Parathyroid adenoma (tissue), 2 donors: ENCODE measurements around the gene KLF13.

Experiments
- H2AFZ ChIP-seq: fragments of 300-600 bp; sonication (generic); one replicate; pipeline ENCODE4 v1.7.0; 2017; ENCODE audit warnings: antibody characterized with exemption, mild to moderate bottlenecking
- H3K27ac ChIP-seq: fragments of 300-600 bp; sonication (generic); one replicate; pipeline ENCODE4 v1.7.0; 2017
- H3K27me3 ChIP-seq: fragments of 300-600 bp; sonication (generic); one replicate; pipeline ENCODE4 v1.7.0; 2017; ENCODE audit warnings: low read length; ENCODE audit not compliant: control insufficient read depth, insufficient read depth
- H3K36me3 ChIP-seq: fragments of 300-600 bp; sonication (generic); one replicate; pipeline ENCODE4 v1.7.0; 2017; ENCODE audit warnings: low read length; ENCODE audit not compliant: control insufficient read depth, insufficient read depth
- H3K4me1 ChIP-seq: fragments of 300-600 bp; sonication (generic); one replicate; pipeline ENCODE4 v1.7.0; 2017; ENCODE audit warnings: control low read depth
- H3K4me2 ChIP-seq: fragments of 300-600 bp; sonication (generic); one replicate; pipeline ENCODE4 v1.7.0; 2017; ENCODE audit warnings: low read length
- H3K4me3 ChIP-seq: fragments of 300-600 bp; sonication (generic); one replicate; pipeline ENCODE4 v1.7.0; 2017; ENCODE audit warnings: low read depth, low read length
- H3K79me2 ChIP-seq: fragments of 300-600 bp; sonication (generic); one replicate; pipeline ENCODE4 v1.7.0; 2017; ENCODE audit warnings: control low read depth
- H3K9ac ChIP-seq: fragments of 300-600 bp; sonication (generic); one replicate; pipeline ENCODE4 v1.7.0; 2017; ENCODE audit warnings: mild to moderate bottlenecking
- H3K9me3 ChIP-seq: fragments of 300-600 bp; sonication (generic); one replicate; pipeline ENCODE4 v1.7.0; 2017; ENCODE audit warnings: low read length; ENCODE audit not compliant: control insufficient read depth
- CTCF ChIP-seq: fragments of 300-600 bp; sonication (generic); IDR thresholded peaks from one replicate; pipeline ENCODE4 v1.7.0; 2017; ENCODE audit warnings: antibody characterized with exemption, mild to moderate bottlenecking
- donor health status: primary hyperparathyroidism.

Gene KLF13

GRCh38 chr15:31279221-31280045 lies 47.2 kb upstream of the KLF13 start:
- Histone ChIP-seq H3K79me2 (no peaks in the 10 kb centered on the region), H3K36me3 (no peaks in the 10 kb centered on the region), H3K4me2 (no peak overlapping the region), H2AFZ (no peak overlapping the region), H3K27ac (no peak overlapping the region), H3K9ac (no peak overlapping the region), H3K4me1 (no peaks in the 10 kb centered on the region), H3K4me3 (no peak overlapping the region), H3K27me3 (no peaks in the 10 kb centered on the region), H3K9me3 (no peaks in the 10 kb centered on the region)
- TF ChIP-seq CTCF = no peak

DNA sequence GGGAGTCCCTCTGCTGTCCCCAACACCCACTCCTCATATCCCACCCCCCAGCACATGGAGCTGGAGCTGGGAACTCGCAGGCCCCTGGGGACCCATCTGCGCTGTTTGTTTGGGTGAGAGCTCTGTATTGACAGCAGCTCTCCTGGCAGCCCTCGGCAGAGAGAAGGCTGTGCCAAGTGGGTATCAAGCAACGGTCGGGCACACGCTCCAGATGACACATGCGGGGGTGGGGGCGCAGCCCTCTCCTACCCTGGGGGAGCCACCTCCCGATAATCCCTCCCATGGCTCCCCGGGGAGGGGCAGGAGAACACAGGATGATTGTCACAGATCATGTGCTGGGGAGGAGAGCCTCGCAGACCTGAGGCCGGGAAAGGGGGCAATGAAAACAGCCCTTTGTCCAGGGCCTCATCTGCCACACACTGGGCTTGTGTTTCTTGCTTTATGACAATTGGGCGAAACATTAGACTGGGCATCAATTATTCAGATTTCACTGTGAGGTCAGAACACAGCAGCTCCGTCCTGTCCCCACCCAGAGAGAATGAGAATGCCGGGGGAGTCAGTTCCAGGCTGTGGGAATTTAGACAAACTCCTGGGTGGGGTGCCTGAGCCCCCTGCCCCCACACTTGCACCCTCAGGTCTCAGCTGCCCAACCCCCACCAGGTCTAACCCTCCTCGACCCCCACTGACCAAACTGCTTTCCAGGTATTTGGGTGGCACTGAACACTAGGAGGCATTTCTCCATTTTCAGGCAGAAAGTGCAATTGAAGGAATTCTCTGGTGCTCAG lies 46.4 kb upstream of the KLF13 start:
- no peaks in the 10 kb centered on the region for H3K36me3 ChIP-seq
- TF ChIP-seq CTCF = no peak
- no peak overlapping the region for H3K4me3 ChIP-seq
- no peaks in the 10 kb centered on the region for H3K4me1 ChIP-seq
- no peaks in the 10 kb centered on the region for H3K27me3 ChIP-seq
- H3K79me2 ChIP-seq = no peaks in the 10 kb centered on the region
- H3K27ac ChIP-seq = no peak overlapping the region
- no peak overlapping the region for H3K9ac ChIP-seq
- no peak overlapping the region for H2AFZ ChIP-seq
- no peak overlapping the region for H3K4me2 ChIP-seq
- H3K9me3 ChIP-seq = no peaks in the 10 kb centered on the region

- no peak overlapping the region for H3K4me2 ChIP-seq
- H3K79me2 ChIP-seq = no peaks in the 10 kb centered on the region
- H2AFZ ChIP-seq = no peak overlapping the region
- no peaks in the 10 kb centered on the region for H3K4me1 ChIP-seq
- no peaks in the 10 kb centered on the region for H3K27me3 ChIP-seq
- H3K36me3 ChIP-seq = no peaks in the 10 kb centered on the region
- no peak overlapping the region for H3K27ac ChIP-seq
- no peak overlapping the region for H3K4me3 ChIP-seq
- no peaks in the 10 kb centered on the region for H3K9me3 ChIP-seq
- H3K9ac ChIP-seq = no peak overlapping the region
- TF ChIP-seq CTCF = no peak
Measured at GRCh38 chr15:31280831-31281216, 45.8 kb upstream of the KLF13 start.

DNA sequence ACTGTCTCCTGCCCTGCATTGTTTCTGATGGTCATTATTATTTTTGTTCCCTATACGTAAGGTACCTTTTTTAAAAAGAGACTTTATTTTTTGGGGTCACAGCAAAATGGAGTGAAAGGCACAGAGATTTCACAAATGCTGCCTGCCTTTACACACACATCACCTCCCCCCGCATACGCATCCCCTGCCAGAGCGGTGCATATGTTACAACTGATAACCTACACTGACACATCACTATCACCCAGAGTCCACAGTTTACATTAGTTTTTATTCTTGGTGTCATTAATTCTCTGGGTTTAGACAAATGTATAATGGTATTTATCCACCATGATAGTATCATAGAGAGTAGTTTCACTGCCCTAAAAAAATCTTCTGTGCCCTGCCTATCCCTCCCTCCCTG lies 43.6 kb upstream of the KLF13 start:
- H3K27ac ChIP-seq = no peak overlapping the region
- no peaks in the 10 kb centered on the region for H3K27me3 ChIP-seq

More for the DNA sequence above, 43.6 kb upstream of the KLF13 start:
- Histone ChIP-seq H3K4me1 (no peaks in the 10 kb centered on the region), H3K9me3 (no peaks in the 10 kb centered on the region), H2AFZ (no peak overlapping the region), H3K9ac (no peak overlapping the region), H3K79me2 (no peaks in the 10 kb centered on the region), H3K4me3 (no peak overlapping the region), H3K4me2 (no peak overlapping the region), H3K36me3 (no peaks in the 10 kb centered on the region)
- TF ChIP-seq CTCF = no peak
